Stimulated activated CD4-positive, alpha-beta T cell treated with anti-CD3 and anti-CD28 coated beads, Interleukin-12 subunit alpha, Interleukin-12 subunit beta, amount 100 ng/mL, for 48 hours (primary cell): ENCODE measurements around the gene TTC7B.

Source experiments
- DNase-seq, 3 donors: peaks; one replicate each; pipeline ENCODE4 v3.0.0-alpha.2; 2020; ENCODE audit warnings: low read depth in 2 of 3, low spot score in 1 of 3

TTC7B gene

GRCh38 chr14:90805662-90806540 is 10.3 kb downstream of the TTC7B start:
- no peak for DNase-seq

GRCh38 chr14:90805084-90805391 is 11.2 kb downstream of the TTC7B start:
- DNase-seq: no peak

- no peak for DNase-seq
These were observed 11.7 kb downstream of the TTC7B start for GRCh38 chr14:90804292-90805083.

DNA sequence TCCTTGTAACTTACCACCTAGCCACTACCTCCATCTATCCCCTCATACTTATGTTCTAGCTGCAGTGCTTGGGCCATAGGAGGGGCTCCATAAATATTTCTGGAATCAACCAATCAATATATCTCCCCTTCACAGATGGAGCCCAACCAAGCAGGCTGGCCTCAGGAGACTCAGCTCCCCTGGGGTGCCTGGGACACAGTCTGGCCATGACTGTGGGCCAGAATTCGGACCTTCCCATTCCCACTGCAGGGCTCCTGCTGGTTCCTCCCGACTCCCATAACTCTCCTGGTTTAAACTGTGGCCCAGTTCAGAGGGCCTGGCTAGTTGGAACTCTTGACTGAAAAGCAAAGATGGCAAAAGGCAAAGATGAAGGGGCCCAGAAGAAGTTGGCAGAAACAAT is 13.0 kb downstream of the TTC7B start:
- no peak for DNase-seq

GRCh38 chr14:90799420-90799819 is 16.8 kb downstream of the TTC7B start:
- DNase-seq: no peak

GRCh38 chr14:90797919-90798318 is 18.3 kb downstream of the TTC7B start:
- DNase-seq: no peak

- no peak for DNase-seq
These were observed 18.8 kb downstream of the TTC7B start for GRCh38 chr14:90797451-90797850.

DNA sequence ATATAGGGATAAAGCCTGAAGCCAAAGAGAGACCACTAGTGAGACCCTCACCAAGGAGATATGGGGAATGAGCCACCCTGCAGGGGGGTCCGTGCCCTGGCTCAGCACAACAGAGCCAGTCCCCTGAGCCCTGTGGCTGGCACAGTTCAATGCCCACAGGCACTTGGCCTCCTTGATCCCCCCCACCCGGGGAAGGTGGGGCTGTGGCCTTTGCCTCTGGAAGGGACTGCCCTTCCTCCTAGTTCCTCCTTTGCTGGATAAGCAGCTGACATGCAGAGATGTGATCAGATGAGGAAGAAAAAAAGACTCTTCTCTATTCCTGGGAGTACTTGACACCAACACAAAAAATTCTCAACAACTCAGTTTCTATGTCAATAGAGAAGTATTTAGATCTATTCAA is 19.9 kb downstream of the TTC7B start:
- no peak for DNase-seq

DNA sequence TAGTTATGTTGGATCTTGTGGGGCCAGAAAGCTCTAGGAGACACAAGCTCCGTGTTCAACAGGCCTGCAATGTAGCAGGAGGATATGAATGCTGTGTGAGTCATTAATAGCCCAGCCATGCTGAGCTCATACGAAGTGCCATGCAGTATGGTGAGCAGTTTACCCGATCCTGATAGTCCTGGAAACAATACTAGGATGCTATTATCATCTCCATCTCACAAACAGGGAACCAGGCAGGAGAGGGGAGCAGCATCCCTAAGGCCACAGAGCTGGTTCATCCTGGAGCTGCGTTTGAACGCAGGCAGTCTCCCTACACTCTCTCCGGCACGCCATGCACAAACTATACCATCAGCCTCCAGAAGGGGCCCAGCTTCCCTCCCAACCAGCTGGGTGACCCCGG is 20.5 kb downstream of the TTC7B start:
- DNase-seq: no peak

- DNase-seq: no peak
These were observed 24.7 kb downstream of the TTC7B start for GRCh38 chr14:90791486-90791885.

- no peak for DNase-seq
These were observed 28.2 kb downstream of the TTC7B start for GRCh38 chr14:90788031-90788430.

DNA sequence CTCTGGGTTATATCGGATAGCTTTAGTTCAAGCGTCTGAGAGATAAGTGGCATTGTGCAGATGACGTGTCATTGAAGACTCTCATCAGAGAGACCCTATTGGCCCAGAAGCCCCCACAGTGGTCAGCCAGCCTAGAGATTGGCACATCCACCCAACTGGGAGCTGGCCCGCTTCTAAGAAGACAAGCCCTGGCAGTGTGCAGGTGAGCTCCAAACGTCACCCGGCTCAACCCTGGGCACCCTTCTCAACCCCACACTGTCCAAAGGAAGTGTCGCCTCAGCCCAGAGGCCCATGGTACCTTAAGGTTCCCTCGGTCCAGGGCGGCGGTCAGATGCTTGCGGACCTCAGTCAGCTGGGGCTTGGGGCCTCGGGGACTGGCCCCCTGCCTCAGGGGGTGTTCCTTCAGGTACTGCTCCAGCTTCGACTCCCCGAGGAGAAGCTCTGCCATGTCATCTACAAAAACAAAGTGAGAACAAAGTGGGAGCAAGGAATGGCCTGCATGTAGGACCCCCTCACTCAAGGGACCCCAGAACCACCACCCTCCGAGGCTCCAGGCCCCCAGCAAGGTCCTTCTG is 30.3 kb downstream of the TTC7B start:
- DNase-seq: no peak

DNA sequence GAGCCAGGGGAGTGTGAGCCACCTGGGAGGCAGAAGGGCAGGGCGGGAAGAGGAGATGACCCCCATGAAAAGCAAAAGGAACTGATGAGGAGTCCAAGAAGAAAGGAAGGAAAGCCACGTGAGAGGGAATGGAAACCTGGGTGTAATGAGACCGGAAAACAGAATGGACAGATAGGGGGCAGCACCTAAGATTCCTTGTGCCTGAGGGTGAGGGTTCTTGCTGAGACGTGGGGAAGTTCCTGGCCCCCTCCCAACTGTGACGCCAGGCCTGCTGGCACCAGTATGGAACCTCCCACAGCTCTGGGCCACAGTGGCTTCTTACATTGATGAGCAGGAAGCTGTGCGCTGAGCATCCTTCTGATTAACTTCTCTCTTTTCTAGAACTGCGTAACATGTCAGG is 30.8 kb downstream of the TTC7B start:
- DNase-seq: no peak

GRCh38 chr14:90784621-90785270 is 31.5 kb downstream of the TTC7B start:
- DNase-seq: no peak

DNA sequence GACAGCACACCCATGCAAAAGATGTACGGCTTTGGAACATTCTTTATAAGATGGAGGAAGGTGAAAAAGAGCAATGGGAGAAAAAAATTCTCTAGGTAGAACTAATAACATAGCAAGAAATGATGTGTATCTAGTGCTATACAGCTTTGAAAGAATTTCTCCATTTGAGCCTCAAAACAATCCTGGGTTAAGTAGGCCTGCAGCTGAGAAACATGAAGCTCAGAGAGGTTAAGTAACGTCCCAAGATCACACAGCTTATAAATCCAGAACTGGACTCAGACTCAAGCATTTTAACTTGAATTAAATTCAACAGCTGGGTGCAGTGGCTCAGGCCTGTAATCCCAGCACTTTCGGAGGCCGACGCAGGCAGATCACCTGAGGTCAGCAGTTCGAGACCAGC is 32.9 kb downstream of the TTC7B start:
- no peak for DNase-seq

GRCh38 chr14:90782892-90783291 is 33.3 kb downstream of the TTC7B start:
- no peak for DNase-seq

DNA sequence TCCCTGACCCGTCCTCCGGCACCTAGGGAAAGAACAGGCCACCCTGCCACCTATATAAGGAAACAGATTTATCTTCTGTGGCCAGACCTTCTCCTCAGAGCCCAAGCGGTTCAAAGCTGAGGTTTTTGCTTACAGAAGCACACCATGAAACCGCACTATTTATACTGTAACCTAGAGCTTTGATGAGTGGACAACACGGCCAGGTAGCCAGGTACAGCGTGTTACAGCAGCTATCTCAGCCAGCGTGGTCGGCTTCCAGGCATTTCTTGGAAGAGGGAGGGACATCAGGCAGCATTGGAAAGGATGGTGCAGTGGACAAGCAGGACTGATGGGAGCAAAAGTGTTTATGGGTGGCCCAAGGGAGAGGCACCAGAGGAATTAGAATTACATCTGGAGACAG is 34.4 kb downstream of the TTC7B start:
- no peak for DNase-seq

DNA sequence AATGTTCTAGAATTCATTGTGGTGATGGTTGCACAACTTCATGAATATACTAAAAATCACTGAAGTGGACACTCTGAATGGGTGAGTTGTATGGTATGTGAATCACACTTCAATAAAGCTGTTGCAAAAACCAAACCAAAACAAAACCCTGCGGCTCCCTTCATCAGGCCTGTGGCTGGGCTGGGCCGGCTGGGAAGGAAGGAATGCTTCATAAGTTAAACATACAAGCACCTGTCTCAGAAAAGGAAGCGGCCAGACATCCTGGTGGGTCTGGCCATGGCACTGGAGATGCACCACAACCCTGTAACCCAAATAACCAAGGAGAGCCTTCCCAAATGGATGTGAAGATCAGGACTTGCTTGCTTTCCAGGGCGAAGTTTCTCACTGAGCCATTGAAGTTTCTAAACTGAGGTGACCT is 34.9 kb downstream of the TTC7B start:
- no peak for DNase-seq

DNA sequence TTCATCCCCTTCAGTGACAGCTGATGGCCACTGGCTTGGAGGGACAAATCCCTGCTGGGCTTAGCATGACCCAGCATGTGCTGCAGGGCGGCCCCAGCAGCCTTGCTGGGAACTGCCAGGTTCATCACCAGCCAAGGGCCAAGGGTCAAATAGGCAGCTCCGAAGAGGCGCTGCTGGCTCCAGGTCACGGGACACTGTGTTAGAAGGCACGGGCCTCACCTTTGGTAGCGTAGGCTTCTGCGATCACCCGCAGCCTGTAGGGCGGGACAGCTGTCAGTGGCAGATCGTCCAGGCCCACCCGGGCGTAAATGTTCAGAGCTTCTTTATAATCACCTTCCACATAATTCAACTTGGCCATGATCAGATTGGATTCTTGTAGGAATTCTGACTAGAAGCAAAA is 35.7 kb downstream of the TTC7B start:
- DNase-seq: no peak

DNA sequence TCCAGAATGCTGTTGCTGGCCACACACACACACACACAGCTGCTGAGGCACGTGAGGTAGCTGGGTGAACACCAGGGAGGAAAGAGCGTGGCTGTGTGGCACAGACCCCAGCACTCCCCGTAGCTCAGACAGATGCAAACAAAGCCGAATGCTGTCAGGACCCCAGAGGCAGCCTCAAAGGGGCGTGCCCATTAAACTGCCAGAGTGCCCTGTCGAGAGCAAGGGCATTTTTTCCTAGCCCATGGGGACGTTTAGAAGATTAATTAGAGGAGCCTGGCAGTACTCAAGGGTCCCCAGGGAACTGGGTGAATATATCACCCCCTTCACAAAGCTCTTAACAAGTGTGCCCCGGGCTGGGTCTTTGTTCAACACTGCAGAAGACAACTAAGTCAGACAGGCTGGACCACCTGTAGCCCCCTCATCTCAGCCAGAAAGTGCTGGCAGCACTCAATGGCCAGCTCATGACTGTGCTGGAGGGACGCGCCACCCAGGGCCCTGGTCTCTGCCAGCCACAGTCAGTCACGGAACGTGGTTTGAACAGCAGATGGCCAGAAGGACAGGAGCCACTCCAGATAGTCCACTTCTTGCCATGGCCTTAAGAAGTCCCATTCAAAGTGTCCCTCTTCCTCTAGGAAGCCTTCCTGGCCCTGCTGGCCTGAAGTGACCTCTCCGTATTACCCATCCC is 37.5 kb downstream of the TTC7B start:
- no peak for DNase-seq

DNA sequence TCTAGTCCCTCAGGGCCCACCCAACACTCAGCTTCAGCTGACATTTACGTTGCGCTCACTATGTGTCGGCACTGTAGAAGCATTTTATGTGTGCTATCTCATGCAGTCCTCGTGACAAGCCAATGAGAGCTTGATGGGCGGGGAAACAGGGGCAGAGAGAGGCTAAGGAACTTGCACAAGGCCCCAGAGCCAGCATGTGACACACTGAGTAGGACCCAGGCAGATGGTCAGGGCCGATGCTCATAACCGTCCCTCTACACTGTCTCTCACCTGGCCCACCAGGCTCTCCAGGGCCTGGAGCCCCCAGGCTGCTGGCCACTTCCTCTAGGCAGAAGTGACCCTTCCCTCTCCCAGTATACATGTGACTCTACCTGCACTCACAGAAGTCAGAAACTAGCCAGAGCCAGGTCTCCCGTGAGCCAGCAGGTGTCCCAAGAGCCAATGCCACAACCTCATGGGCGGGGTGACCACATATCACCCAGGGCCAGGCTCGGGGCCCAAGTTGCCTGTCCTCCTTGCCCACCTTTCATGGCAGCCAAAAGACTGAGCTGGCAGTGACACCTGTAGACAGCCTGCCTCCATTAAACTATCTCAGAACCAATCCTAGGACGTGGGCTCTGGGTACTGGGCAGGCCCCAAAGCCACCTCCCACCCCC is 38.3 kb downstream of the TTC7B start:
- DNase-seq: no peak
